HAP-1 (cell line): Measurements from ENCODE around the gene GUSB.

Experiments
- DNase-seq, 2 experiments: peaks; one replicate each; pipeline ENCODE4 v3.0.0-alpha.2; 2016 to 2020; ENCODE audit warnings: low spot score in 2 of 2
- H3K27me3 ChIP-seq: fragments of 250-450 bp; sonication (Bioruptor Pico); 2 replicates; pipeline ENCODE4 v1.5.1; 2020; ENCODE audit warnings: low read depth, mild to moderate bottlenecking, moderate library complexity
- H3K36me3 ChIP-seq: fragments of 250-450 bp; sonication (Bioruptor Pico); replicated peaks from 2 replicates; pipeline ENCODE4 v1.5.1; 2020; ENCODE audit warnings: mild to moderate bottlenecking
- H3K4me1 ChIP-seq: fragments of 250-450 bp; sonication (Bioruptor Pico); 2 replicates; pipeline ENCODE4 v1.5.1; 2020; ENCODE audit warnings: mild to moderate bottlenecking
- H3K4me3 ChIP-seq: fragments of 250-450 bp; sonication (Bioruptor Pico); 2 replicates; pipeline ENCODE4 v1.5.1; 2020; ENCODE audit warnings: mild to moderate bottlenecking, moderate library complexity
- H3K9me3 ChIP-seq: fragments of 250-450 bp; sonication (Bioruptor Pico); 2 replicates; pipeline ENCODE4 v1.5.1; 2020; ENCODE audit warnings: mild to moderate bottlenecking, moderate library complexity
- in situ Hi-C: fragments of 300-500 bp; cut with MboI; formaldehyde crosslinking; loops from 3 replicates; pipeline ENCODE4 v1.14.3; 2020; ENCODE audit warnings: low sequenced_read_pairs, inconsistent platforms, mixed read lengths

Gene GUSB

DNA sequence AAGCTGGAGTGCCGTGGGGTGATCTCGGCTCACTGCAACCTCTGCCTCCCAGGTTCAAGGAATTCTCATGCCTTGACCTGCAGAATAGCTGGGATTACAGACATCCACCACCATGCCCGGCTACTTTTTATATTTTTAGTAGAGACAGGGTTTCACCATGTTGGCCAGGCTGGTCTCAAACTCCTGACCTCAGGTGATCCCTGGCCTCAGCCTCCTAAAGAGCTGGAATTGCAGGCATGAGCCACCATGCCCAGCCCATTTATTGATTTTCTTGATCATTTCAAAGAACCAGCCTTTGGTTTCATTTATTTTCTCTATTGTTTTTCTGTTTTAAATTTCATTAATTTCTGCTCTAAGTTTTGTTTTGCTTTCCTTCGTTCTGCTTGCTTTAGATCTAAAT is 50.3 kb downstream of the GUSB start:
- Histone ChIP-seq H3K4me3 (no peak overlapping the region), H3K27me3 (no peaks in the 10 kb centered on the region), H3K9me3 (no peaks in the 10 kb centered on the region), H3K36me3 (no peaks in the 10 kb centered on the region), H3K4me1 (no peaks in the 10 kb centered on the region)
- in situ Hi-C loops = no loop called here
- DNase-seq = no peak

DNA sequence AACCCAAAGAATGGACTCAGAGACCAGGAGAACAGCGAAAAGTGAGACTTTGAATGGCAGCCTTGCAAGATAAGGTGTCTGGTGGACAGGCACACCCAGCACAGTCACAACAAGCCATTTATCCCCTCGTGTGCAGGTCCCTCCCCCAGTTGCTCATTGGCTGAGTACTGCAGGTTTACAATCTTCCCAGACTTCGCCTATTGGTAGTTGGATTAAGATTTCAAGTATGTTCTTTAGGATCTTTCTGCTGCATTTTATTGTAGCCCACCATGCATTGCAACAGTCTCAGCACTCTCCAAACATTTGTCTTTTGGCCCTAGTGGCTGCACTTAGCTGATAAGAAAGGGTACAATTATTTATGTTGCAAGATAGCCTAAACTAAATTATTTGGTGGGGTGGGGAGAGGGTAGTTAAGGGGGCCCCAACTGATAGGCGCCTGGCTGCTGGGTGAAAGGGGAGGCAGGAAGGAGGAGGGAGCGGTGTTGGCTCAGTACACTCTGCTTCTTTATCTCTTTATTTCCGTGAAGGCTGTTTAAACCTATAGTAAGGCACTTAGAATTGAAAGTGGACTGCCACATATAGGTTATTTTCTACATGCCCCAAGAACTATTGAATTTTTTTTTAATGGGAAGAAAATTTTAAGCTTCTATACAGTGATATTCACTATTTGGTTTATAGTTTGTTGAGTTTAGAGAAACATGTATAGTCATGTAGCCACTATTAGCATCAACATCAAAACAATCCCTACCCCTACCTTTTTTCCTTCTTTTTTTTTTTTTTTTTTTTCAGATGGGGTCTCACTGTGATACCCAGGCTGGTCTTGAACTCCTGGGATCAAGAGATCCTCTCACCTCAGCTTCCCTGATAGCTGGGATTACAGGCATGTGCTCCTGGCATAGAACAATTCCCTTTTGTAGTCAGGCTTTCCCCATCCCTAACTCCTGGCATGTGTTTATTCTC is 54.2 kb downstream of the GUSB start:
- H3K4me3 ChIP-seq = no peak overlapping the region

DNA sequence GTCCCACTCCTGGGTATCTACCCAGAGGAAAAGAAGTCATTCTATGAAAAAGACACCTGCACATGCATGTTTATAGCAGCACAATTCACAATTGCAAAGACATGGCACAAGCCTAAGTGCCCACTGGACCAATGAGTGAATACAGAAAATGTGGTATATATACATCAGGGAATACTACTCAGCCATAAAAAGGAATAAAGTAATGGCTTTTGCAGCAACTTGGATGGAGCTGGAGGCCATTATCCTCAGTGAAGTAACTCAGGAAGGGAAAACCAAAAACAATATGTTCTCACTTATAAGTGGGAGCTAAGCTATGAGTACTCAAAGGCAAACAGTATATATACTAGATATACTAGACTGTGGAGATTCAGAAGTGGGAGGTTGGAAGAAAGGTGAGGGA is 55.4 kb downstream of the GUSB start:
- DNase-seq = no peak
- Histone ChIP-seq H3K27me3 (no peaks in the 10 kb centered on the region), H3K4me3 (no peak overlapping the region), H3K36me3 (no peaks in the 10 kb centered on the region), H3K4me1 (no peaks in the 10 kb centered on the region), H3K9me3 (no peaks in the 10 kb centered on the region)
- in situ Hi-C loops = no loop called here

More for the DNA sequence above, 54.2 kb downstream of the GUSB start:
- in situ Hi-C loops = no loop called here
- no peaks in the 10 kb centered on the region for H3K4me1 ChIP-seq
- H3K36me3 ChIP-seq = no peaks in the 10 kb centered on the region
- peak in 1 of 2 experiments; percentile 23 for DNase-seq
- H3K9me3 ChIP-seq = no peaks in the 10 kb centered on the region
- H3K27me3 ChIP-seq = no peaks in the 10 kb centered on the region

DNA sequence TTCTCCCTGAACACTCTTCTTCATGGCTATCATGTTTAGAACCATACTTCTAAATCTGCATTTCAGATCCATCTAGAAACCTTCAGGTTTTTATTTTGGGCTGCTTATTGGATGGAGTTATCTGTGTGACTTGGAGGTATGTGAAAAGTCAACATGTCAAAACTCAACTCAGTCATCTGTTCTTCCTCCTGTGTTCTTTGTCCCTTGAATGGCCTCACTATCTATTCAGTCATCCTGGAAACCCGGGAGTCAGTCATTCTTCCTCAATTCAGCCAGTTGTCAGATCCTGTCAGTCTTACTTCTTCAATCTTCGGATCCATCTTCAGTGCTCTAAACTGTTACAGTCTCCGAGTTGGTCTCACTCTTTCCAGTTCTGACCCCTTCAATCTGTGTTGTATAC is 57.0 kb downstream of the GUSB start:
- Histone ChIP-seq H3K4me1 (no peaks in the 10 kb centered on the region), H3K36me3 (no peaks in the 10 kb centered on the region), H3K9me3 (no peaks in the 10 kb centered on the region), H3K27me3 (no peaks in the 10 kb centered on the region), H3K4me3 (no peak overlapping the region)
- in situ Hi-C loops = no loop called here
- no peak for DNase-seq

DNA sequence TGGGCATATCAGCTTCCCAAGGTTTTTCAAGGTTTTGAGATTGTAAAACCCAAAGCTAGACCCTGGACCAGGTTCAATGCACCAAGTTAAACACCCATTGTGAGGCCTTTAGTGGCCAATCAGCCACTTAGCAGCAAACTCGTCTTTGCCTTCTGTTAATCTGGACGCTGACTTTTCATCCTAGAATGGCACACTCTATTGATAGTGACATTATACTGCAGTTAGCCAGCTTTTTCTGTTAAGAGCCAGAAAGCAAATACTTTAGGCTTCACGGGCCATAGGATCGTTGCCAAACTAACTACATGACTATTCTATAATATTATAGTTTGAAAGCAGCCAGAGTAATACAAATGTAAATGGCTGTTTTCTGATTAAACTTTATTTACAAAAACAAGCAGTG is 57.8 kb downstream of the GUSB start:
- in situ Hi-C loops = no loop called here
- H3K4me1 ChIP-seq = no peaks in the 10 kb centered on the region
- no peak overlapping the region for H3K4me3 ChIP-seq
- no peaks in the 10 kb centered on the region for H3K9me3 ChIP-seq
- no peaks in the 10 kb centered on the region for H3K27me3 ChIP-seq
- DNase-seq = no peak
- H3K36me3 ChIP-seq = no peaks in the 10 kb centered on the region; the same call in 1 of the 2 replicates

DNA sequence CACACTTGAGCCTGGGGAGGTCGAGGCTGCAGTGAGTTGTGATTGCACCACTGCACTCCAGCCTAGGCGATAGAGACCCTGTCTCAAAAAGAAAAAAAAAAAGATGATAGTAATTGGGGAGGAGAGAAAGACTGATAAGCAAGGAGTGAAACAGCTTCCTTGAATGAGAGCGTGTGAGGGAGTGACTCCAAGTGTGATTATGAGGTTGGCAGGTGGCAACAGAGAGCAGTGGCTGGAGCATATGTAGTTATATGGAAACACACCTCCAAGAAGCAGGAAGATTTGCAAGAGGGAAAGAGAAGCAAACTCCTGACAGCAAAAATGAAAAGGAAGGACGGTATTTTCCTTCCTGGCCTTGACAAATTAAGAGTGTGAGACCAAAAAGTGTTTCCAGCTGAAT is 58.7 kb downstream of the GUSB start:
- no peaks in the 10 kb centered on the region; the same call in 1 of the 2 replicates for H3K36me3 ChIP-seq
- no peaks in the 10 kb centered on the region for H3K4me1 ChIP-seq
- no peak overlapping the region for H3K4me3 ChIP-seq
- no peak for DNase-seq
- no peaks in the 10 kb centered on the region for H3K27me3 ChIP-seq
- H3K9me3 ChIP-seq = no peaks in the 10 kb centered on the region
- in situ Hi-C loops = no loop called here

DNA sequence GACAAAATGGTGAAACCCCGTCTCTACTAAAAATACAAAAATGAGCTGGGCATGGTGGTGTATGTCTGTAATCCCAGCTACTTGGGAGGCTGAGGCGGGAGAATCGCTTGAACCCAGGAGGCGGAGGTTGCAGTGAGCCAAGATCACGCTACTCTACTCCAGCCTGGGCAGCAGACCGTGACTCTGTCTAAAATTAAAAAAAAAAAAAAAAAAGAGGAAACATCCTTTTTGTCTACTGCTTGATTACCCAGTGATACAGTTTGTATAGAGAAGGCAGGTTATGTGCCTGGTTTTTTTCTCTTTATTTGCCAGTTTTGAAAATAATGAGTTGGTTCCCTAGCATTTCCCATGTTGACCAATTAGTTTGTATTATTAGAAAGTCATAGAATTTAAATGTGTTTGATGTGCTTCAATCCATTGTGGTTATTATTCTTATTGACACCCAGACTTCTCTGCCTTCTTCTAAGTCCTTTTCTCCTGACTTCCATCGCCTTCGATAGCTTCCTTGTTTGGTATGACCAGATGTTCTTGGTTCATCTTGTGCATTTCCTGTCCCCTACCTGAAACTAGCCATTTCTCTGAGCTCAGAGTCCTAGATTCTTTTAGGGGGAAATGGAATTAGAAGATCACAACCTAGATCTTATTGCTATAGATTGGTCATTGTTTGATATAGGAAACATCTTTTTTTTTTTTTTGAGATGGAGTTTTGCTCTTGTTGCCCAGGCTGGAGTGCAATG is 65.9 kb downstream of the GUSB start:
- Histone ChIP-seq H3K4me3 (no peak overlapping the region), H3K9me3 (no peaks in the 10 kb centered on the region), H3K36me3 (no peaks in the 10 kb centered on the region; the same call in 1 of the 2 replicates), H3K27me3 (no peaks in the 10 kb centered on the region), H3K4me1 (no peaks in the 10 kb centered on the region)
- DNase-seq = no peak
- in situ Hi-C loops = no loop called here

DNA sequence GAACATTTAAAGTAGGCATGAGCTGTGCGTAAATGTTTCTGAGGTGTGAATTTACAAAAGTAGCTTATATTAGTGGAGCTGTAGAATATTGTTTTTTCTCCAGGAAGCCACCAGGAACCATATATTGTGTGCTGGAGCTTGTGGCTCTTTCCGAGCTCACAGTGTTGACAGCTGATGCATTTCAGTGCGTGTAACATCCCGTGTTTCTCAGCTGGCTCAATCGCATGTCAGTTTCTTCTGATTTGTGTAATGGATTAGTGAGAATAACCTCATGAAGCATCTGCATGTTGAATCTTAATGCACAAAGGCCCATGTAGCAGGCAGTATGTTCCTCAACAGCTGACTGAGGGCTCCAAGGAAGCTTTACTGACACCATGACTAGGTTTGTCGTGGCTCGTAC is 69.8 kb downstream of the GUSB start:
- H3K4me3 ChIP-seq = no peak overlapping the region
- in situ Hi-C loops = no loop called here
- H3K9me3 ChIP-seq = no peaks in the 10 kb centered on the region
- DNase-seq = no peak
- no peaks in the 10 kb centered on the region; the same call in none of the 2 replicates for H3K36me3 ChIP-seq
- peaks cover 6% of the 10 kb centered on the region for H3K4me1 ChIP-seq
- H3K27me3 ChIP-seq = no peaks in the 10 kb centered on the region
